ENCODE results near the gene STK10. TPM values are rescaled to one million over a fixed set of nuclear protein-coding genes. Genes with fewer than 3 reads are reported as not detected.

The STK10 gene
- total and polyA plus RNA-seq, 4 donors, result 2.8 to 21.7 (median 7.7) TPM

GRCh38 chr5:172082180-172082579 lies 105.8 kb downstream of the STK10 start:
- Histone ChIP-seq H3K9me3 (ENCODE audit: control insufficient read depth in 4 of 4, low read length in 3 of 4) (no peaks in the 10 kb centered on the region), H3K4me1 (ENCODE audit: control insufficient read depth in 4 of 4, insufficient read depth in 4 of 4, low read length in 3 of 4) (peaks cover 0 to 3% (median 0%) of the 10 kb centered on the region in 4 donors), H3K9ac (ENCODE audit: low read depth in 1 of 2, low read length in 2 of 2) (no peak overlapping the region), H3K27me3 (ENCODE audit: control insufficient read depth in 4 of 4, insufficient read depth in 4 of 4, low read length in 3 of 4) (no peaks in the 10 kb centered on the region), H3K27ac (ENCODE audit: low read depth in 1 of 2, low read length in 2 of 2) (no peak overlapping the region), H3K36me3 (ENCODE audit: control insufficient read depth in 4 of 4, insufficient read depth in 3 of 4, low read depth in 1 of 4, low read length in 3 of 4) (no peaks in the 10 kb centered on the region), H3K4me3 (ENCODE audit: low read depth in 1 of 3, low read length in 3 of 3) (no peak overlapping the region)
- TF ChIP-seq CTCF (IDR thresholded peaks at IDR 0.05; ENCODE audit: low read depth, low read length, missing input control) (no peak), GABPA (IDR thresholded peaks at IDR 0.05 in 1 of 2, conservative IDR thresholded peaks at IDR 0.05 in 1 of 2) (no peak), NR2F2 (IDR thresholded peaks at IDR 0.05) (no peak), YY1 (IDR thresholded peaks at IDR 0.05) (no peak), EGR1 (IDR thresholded peaks at IDR 0.05; ENCODE audit: low read depth in 2 of 2) (no peak), FOXA1 (IDR thresholded peaks at IDR 0.05) (no peak), RXRA (IDR thresholded peaks at IDR 0.05) (no peak), HNF4G (IDR thresholded peaks at IDR 0.05) (no peak), MAX (IDR thresholded peaks at IDR 0.05) (no peak), ZBTB33 (IDR thresholded peaks at IDR 0.05) (no peak), FOXA2 (IDR thresholded peaks at IDR 0.05) (no peak), SP1 (IDR thresholded peaks at IDR 0.05) (no peak), REST (IDR thresholded peaks at IDR 0.05) (no peak), ATF3 (IDR thresholded peaks at IDR 0.05) (no peak)
- no peak for DNase-seq (ENCODE audit: low spot score)
- 97% methylated on average over 14 of the region's 14 CpGs for WGBS

- H3K36me3 ChIP-seq (ENCODE audit: control insufficient read depth in 4 of 4, insufficient read depth in 3 of 4, low read depth in 1 of 4, low read length in 3 of 4), result no peaks in the 10 kb centered on the region
- no peak overlapping the region for H3K4me3 ChIP-seq (ENCODE audit: low read depth in 1 of 3, low read length in 3 of 3)
- TF ChIP-seq FOXA1 (IDR thresholded peaks at IDR 0.05), result no peak
- no peak for TF ChIP-seq NR2F2 (IDR thresholded peaks at IDR 0.05)
- TF ChIP-seq HNF4A (conservative IDR thresholded peaks at IDR 0.05), result no peak
- no peak for TF ChIP-seq ZBTB33 (IDR thresholded peaks at IDR 0.05)
- no peak for TF ChIP-seq RAD21 (IDR thresholded peaks at IDR 0.05)
- no peak for TF ChIP-seq ATF3 (IDR thresholded peaks at IDR 0.05)
- TF ChIP-seq TAF1 (conservative IDR thresholded peaks at IDR 0.05), result no peak
- no peak overlapping the region for H3K27ac ChIP-seq (ENCODE audit: low read depth in 1 of 2, low read length in 2 of 2)
- 77% methylated on average over 4 of the region's 4 CpGs for WGBS
- DNase-seq (ENCODE audit: low spot score), result no peak
- no peaks in the 10 kb centered on the region for H3K27me3 ChIP-seq (ENCODE audit: control insufficient read depth in 4 of 4, insufficient read depth in 4 of 4, low read length in 3 of 4)
- H3K4me1 ChIP-seq (ENCODE audit: control insufficient read depth in 4 of 4, insufficient read depth in 4 of 4, low read length in 3 of 4), result peaks cover 0 to 3% (median 0%) of the 10 kb centered on the region in 4 donors
- no peaks in the 10 kb centered on the region for H3K9me3 ChIP-seq (ENCODE audit: control insufficient read depth in 4 of 4, low read length in 3 of 4)
- no peak overlapping the region for H3K9ac ChIP-seq (ENCODE audit: low read depth in 1 of 2, low read length in 2 of 2)
Observed at GRCh38 chr5:172079876-172080275, 108.1 kb downstream of the STK10 start.
